ENCODE data around the gene IL1R1.

GRCh38 chr2:102186791-102187495 lies 44.4 kb downstream of the IL1R1 start, which contains the start of gene IL1RL2:
- TF ChIP-seq, protein P1, sequence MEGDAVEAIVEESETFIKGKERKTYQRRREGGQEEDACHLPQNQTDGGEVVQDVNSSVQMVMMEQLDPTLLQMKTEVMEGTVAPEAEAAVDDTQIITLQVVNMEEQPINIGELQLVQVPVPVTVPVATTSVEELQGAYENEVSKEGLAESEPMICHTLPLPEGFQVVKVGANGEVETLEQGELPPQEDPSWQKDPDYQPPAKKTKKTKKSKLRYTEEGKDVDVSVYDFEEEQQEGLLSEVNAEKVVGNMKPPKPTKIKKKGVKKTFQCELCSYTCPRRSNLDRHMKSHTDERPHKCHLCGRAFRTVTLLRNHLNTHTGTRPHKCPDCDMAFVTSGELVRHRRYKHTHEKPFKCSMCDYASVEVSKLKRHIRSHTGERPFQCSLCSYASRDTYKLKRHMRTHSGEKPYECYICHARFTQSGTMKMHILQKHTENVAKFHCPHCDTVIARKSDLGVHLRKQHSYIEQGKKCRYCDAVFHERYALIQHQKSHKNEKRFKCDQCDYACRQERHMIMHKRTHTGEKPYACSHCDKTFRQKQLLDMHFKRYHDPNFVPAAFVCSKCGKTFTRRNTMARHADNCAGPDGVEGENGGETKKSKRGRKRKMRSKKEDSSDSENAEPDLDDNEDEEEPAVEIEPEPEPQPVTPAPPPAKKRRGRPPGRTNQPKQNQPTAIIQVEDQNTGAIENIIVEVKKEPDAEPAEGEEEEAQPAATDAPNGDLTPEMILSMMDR (IDR thresholded peaks at IDR 0.05; ENCODE audit: borderline replicate concordance, extremely low read depth, low read length, poor library complexity, severe bottlenecking), result no peak
- no peak for TF ChIP-seq EZH2 (IDR thresholded peaks at IDR 0.05; ENCODE audit: borderline replicate concordance, low read depth, low read length, severe bottlenecking)

Measured in DND-41 (cell line).